HG02943 (cell line): ENCODE data around the gene BZW1.

Experiments
- ATAC-seq: cut with Tn5 transposase; IDR thresholded peaks from one replicate; pipeline ENCODE4 v1.9.1; 2021; ENCODE audit warnings: mild to moderate bottlenecking, low read depth, moderate library complexity; ENCODE audit not compliant: unreplicated experiment

Gene BZW1

DNA sequence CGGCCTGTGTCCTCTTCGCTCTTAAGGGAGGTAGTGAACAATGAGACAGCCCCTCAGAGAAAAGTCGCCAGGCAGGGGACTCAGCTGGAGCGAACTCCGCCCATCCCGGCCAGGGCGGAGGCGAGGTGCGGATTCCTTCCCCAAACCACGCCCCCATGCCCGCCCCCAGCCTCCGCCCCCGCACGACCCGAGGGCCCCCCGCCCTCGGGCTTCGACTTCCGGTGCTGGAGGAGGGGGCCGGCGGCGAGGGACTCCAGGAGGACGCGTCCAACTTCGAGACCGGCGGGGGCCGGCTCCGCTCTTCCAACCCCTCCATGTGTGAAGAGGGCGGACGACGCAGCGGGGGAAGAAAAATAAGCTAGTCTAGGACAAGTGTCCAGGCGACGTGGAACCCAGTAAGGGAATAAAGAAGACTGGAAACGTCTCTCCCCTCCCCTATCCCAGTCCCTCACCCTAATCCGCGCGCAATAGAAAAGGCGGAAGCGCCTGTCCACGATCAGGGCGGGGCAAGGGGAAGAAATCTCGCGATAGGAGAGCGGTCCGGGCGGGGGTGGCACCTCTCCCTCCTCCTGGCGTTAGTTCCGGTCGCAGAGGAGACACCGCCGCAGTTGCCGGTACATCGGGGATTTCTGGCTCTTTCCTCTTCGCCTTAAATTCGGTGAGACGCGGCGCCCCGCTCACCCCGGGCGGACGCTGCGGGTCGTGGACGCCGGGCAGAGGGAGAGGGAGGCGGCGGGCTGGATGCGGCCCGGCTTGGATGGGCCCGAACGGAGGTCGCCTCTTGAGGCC is at the start of gene BZW1:
BZW1 (plus strand) TSS at position 578 of the 789 bp plus-strand sequence. CDS start 1,308 bp downstream, outside the sequence.
- ATAC-seq = peak; percentile 85

DNA sequence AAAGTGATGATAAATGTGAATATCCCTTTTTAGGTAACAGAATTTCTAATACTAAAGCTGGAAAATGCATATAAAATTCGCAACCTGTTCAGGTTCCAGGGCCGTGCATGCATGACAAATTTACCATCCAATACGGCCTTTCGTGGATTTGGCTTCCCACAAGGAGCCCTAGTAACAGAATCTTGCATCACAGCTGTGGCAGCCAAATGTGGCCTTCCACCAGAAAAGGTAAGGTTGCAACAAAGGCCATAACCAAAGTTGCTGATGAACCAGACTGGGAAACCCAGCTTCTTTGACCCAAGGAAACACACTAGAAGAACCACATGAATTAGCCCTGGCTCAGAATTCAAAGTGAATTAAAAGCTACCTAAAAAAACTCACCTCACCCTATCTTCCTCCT is 49.6 kb upstream of the BZW1 start:
- no peak for ATAC-seq

DNA sequence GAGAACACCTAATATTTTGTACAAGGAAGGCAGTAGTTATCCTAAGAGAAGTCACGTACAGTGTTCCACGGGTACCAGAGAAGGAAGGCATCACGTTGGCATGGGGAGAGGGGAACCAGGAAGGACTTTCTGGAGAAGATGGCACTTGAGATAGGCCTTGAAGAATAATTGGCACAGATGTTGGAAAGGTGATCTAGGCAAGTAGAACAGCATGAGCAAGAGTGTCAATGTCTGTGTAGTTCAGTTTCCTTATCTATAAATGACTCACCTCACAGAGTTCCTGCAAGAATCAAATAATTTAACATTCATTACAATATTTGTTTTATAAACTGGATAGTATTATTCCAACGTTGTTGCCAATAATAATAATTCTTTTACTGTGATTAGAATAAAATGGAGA is 48.3 kb upstream of the BZW1 start:
- ATAC-seq = no peak

DNA sequence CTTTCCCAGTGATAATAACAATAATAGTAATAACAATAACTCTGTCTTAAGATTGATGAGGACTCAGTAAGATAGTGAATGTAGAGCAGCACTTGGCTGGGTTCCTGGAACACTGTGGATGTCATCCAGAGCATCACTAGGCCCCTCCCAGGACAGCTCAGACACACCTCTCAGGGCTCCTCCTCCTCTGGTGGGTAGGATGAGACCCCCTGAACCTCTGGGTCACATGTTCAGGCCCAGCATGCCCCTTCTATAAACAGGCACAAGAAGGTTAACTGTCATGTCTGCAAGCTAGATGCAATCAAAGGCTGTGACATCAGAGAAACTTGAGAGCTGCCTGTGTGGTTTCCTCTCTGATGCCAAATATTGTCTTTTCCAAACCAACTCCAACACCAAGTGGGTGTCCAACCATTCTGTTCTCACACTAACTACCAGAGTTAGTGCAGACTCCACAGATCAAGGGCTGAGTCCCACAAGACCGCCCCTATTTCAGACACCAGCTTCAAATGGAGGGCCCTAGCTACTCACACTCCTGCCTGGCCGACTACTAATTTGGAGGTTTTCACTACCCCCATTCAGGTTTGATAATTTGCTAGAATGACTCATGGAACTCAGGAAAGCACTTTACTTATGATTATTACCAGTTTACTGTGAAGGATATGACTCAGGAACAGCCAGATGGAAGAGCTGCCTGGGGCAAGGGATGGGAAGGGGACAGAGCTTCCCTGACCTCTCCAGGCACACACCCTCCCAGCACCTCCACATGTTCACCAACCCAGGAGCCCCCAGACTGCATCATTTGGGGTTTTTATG is 46.4 kb upstream of the BZW1 start:
- ATAC-seq = no peak

DNA sequence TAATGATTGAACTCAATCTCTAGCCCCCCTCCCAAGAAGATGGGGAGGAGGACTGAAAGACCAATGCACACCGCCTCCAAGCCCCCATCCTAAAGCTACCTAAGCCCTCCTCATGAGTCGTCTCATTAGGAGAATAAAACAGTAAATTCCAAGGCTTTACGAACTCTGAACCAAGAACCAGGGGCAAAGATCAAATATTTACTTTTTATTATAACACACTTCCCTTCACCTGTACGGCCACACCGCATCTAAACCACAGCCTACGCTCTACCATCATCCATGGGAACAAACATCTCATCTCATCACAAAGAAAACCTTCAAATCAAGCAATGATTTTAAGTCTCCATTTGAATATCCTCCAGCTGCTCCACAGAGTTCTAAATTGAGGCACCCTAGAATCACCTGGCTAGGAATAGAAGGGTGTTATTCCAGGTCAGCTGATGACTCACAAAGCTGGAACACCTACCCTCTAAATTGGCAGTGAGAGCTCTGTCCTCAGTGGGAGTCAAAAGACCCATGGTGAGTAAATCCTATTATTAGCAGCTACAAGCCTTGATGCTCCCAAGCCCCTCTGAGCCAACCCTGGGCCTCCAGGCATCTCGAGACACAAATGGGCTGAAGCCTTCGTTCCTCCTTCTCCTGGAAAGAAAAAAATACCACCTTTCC is 45.6 kb upstream of the BZW1 start:
- no peak for ATAC-seq

DNA sequence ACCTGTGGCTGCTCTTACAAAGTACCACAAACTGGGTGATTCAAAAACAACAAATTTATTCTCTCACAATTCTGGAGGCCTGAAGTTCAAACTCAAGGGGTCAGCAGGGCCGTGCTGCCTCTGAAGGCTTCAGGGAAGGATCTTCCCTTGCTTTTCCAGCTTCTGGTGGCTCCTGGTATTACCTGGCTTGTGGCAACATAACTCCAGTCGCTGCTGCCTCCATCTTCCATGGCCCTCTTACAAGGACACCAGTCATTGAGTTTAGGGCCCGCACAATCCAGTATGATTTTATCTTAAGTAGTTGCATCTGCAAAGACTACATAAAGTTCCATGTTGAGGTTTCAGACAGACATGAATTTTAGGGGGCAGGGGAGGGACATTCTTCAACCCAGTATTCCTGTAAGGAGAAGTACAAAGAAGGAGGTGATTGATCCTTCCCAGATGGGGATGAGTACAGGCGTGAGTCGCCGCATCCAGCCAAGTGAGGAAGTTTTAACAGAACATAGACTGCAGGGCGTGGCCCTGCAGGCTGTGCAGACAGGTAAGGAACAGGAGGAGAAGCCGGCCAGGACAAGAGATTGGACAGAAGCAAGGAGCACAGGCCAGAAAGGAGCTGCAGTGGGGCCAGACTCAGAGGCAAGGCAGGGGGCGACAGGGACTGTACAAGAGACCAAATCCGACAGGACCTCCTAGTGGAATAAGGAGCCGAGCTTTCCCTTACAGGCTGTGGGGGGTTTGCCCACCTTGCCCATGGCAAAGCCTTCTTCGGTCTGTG is 44.4 kb upstream of the BZW1 start:
- ATAC-seq = no peak

DNA sequence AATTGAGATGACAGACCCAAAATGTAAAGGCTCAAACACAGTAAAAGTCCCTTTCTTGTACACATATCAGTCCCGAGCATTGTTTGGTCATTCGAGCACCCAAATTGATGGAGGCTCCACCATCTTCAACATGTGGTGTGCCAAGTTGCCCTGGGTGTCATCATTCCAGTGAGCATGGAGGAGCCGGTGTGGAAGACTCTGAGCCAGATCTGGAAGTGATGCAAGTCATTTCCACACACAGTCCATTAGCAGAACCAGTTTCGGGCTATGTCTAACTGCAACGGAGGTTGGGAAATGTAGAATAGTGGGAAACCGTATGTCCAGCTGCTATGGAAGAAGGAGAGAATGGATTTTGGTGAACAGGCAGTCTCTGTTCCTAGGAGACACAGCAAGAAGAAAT is 40.9 kb upstream of the BZW1 start:
- no peak for ATAC-seq

DNA sequence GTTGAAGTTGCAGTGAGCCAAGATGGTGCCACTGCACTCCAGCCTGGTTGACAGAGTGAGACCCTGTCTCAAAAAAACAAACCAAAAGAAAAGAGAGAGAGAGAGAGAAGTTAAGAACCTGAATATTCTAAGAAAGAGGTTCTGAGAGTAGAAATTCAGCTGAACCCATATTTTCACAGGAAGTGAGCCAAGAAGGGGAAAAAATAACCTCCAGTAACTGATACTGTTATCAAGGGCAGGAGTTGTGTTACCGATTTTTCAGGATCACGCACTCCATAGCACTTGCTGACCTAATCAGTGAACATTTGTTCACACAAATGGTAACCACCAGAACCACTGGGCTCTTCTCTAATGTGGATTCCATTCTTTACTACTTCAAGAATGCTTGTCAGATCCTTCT is 39.1 kb upstream of the BZW1 start:
- ATAC-seq = no peak

DNA sequence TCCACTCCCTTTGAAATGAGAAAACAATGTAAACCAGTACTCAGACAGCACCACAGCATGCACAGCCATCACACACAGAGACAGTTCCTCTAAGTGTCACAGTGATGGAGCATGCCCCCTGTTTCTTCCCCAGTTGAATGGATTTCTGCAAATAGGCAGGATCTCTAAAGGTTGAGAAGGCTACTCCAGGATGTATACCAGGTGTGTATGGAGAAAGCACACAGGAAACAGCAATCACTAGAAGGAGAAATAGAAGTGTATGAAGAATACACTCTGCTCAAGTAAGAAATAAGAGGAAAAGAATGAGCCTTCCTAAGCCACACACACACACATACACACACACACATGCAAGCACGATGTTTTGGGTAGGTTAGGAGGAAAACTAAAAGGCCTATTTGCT is 38.6 kb upstream of the BZW1 start:
- ATAC-seq = no peak

DNA sequence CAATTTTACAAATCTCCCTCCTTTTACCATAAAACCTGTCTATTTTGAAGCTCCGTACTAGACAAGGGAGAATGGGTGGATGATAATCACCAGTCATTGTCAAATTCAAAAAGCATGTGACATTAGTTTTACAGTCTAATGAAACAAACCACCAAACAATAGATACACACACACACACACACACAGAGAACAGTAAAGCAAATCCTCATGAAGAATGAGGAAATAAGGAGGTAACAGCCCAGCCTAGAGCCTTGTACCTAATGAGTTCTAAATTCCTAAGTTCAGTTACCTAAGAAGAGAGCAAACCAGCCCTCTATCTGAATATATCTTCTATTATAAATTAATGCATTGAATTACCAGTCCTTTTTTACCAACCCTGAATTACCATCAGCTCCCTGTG is 36.8 kb upstream of the BZW1 start:
- no peak for ATAC-seq

DNA sequence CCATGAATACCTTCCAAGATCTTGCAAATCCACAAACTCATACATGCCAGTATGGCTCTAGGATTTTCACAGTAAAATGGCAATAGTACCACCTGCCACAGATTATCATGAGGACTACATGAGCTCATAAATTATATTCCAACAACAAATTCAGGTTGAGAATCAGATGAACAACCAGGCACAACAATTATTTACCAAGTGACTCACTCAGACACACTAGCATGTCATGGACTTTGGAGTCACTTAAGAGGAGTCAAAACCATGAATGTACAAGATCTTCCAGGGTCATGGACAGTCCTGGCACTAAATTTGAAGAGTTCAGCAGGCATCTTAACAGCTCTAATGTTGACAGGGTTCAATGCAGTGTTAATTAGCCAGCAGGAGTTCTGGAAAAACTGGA is 34.4 kb upstream of the BZW1 start:
- ATAC-seq = no peak

DNA sequence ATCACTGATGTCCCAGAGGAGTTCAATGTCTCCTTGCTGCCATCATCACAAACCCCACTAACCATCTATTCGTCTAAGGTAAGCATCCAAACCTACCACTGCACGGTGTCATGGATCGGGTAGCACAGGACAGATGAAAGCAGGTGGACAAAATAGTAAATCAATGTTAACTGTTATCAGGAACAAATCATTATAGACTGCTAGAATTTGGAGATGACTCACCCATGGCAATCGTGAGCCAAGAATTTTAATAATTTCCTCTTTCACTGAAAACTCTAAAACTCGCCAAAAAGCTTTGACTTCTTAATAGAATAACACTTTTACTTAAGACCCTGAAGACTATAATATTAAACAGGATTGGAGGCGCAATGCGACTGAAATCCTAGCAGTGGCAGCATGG is 33.7 kb upstream of the BZW1 start:
- no peak for ATAC-seq

DNA sequence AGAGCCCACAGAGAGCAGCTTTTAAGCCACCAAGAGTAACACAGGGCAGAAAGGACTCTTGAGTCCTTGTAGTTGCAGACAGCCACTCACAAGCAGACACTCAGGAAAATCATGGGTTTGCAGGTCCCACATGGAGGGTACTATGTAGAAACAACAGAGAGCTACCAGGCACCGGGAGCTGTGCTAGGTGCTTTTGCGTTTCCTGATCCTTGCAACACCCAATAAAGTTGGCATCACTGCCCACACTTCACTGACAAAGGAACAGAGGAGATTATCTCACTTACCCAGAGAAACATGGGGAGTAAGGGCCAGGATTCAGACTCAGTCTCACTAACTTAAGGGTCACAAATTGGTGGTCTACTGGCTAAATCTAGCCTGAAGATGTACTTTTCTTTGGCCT is 32.5 kb upstream of the BZW1 start:
- ATAC-seq = no peak

DNA sequence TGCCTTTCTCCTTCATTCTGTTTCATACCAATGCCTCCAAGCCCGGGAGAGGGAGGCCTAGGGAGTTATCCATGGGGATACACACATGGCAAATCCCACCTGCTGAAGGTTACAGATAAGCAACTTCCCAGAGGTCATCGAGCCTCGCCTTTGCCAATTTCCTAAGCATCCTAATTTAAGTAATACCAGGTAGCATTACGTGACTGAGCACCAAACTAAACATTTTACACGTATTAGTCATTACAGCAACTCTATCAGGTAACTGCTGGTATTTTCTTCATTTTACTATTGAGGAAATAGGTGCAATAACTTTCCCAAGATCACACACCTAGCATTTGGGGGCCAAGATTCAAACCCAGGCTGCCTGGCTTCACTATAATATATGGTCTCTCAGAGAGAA is 30.1 kb upstream of the BZW1 start:
- ATAC-seq = no peak

DNA sequence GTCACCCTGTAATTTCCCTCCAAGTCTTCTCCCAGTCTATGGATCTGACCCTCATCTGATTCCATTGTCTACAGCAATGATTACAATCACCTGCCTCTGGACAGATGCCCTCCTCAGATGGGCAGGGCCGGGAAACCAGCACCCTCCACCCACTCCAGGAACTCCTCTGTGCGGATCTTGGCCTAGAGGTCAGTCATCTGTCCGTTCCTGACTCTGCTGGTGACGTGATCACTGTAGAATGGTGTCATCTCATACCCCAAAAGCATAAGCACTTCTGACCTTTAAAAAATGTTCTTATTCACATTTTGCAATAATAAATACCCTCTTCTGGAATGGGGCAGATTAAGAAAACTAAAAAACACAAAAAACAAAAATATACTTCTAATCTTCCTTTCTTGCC is 29.5 kb upstream of the BZW1 start:
- no peak for ATAC-seq

DNA sequence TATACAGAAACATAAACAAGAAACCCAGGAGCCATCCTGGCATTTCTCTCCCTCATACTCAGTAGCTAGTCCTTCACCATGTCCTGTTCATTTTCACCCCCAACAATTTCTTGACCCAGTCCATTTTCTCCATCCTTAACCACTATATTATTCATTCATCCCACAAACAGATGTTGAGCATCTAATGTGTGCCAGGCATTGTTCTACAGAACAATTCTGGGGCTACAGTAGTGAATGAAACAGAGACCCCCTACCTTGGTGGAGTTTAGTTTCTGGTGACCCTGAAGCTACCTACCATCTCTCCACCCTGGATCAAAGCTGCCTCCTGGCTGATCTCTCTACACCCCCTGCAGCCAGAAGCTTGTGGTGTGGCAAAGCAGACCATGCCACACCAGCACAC is 27.5 kb upstream of the BZW1 start:
- ATAC-seq = no peak

DNA sequence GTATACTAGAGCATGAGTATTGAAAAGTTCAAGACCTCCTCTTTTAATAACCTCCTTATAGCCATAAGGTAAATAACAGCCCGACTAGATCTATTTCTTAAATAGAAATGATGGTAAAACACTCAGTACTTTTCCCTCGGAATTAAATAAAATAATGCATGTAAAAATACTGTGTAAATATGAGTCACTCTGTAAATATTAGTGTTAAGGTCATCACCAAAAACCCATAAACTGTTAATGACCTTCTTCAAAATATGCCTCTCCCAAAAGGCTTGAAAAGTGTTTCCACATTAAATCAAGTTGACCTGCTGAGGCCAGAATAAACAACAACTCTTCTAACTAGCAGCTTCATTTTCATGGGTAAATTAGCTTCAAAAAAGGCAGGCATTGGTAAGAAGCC is 25.3 kb upstream of the BZW1 start:
- no peak for ATAC-seq

DNA sequence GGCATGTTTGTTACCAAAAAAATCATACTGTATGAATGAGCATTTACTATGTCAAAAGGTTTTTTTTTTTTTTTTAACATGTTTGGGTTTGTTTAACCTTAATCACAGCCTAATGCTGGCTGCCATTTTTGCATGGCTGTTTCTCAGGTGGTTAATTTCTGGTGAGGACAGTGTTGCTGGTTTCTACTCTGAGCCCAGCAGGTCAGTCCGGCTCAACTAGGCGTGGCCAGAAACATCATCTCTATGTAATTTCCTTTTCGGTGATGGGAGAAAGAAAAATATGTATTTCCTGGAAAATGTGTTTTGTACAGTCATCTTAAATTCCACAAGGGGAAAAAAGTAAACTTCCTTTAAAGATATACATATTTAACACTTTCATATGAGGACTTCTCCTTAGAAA is 24.9 kb upstream of the BZW1 start:
- no peak for ATAC-seq

DNA sequence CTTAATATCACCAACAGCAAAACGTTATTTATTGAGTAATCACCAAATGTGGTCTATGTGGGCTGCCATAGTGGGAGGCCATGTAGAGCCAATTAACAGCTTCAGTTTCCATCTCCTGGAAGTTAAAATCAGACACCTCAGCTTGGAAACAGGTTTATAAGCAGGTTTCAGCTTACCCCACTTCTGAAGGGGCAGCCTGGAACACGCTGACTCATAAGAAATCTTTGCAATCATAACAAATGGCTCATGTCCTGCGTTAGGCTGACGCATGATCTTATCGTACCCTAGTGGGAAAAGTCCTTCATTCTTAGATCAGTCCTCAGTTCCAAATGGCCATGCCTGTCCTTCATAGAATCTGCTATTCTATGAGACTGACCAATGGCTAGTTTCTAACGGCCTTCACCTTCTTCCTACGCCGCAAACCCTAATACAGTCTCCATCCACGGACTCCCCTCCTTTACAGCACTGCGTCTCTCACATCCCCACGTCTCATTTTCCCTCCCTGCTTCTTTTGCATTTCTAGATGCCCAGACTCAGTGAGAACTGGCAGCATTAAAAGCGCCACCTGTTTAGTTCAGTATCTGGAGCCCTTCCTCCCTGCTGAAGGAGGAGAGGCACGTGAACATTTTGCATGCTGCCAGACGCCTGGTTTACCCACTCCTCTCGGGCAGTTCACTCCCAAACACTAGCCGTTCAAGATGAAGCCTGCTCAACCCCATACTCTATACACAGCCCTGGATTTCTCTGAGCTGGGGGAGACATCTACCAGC is 24.2 kb upstream of the BZW1 start:
- ATAC-seq = no peak

DNA sequence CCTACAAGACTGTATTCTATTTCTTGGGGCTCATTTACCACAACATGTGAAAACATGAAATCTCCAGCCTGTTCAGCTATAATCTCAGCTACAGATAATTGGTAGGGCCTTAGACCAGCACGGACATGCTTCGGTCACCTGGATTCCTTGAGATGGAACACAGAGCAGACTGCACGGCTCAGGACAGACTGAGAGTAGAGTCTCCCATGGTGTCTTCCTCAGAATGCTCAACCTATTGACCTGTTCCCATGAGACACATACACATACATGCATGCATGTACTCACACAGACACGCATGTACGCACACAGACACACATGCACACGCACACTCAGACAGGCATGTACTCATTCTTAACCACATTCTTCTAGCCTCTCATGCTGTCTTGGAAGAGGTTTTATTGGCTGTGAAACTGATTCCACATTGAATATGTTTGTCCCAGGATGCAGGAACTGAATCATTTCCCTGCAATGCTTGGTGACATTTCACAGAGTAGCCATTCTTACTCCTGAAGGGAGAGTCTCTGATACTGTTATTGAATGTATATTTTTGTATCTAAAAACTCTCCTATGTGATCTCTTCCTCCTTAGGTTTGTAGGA is 23.5 kb upstream of the BZW1 start:
- no peak for ATAC-seq
